ENCODE data around the gene ZDHHC15.
A peak's percentile ranks its signal among the peaks of the same experiment; 100 is the strongest.
"Not testable (repeated sequence)": the region's sequence is repeated elsewhere in the genome, so short reads cannot be mapped to it uniquely, and the experiment has no call there.

The ZDHHC15 gene, protein sequence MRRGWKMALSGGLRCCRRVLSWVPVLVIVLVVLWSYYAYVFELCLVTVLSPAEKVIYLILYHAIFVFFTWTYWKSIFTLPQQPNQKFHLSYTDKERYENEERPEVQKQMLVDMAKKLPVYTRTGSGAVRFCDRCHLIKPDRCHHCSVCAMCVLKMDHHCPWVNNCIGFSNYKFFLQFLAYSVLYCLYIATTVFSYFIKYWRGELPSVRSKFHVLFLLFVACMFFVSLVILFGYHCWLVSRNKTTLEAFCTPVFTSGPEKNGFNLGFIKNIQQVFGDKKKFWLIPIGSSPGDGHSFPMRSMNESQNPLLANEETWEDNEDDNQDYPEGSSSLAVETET

DNA sequence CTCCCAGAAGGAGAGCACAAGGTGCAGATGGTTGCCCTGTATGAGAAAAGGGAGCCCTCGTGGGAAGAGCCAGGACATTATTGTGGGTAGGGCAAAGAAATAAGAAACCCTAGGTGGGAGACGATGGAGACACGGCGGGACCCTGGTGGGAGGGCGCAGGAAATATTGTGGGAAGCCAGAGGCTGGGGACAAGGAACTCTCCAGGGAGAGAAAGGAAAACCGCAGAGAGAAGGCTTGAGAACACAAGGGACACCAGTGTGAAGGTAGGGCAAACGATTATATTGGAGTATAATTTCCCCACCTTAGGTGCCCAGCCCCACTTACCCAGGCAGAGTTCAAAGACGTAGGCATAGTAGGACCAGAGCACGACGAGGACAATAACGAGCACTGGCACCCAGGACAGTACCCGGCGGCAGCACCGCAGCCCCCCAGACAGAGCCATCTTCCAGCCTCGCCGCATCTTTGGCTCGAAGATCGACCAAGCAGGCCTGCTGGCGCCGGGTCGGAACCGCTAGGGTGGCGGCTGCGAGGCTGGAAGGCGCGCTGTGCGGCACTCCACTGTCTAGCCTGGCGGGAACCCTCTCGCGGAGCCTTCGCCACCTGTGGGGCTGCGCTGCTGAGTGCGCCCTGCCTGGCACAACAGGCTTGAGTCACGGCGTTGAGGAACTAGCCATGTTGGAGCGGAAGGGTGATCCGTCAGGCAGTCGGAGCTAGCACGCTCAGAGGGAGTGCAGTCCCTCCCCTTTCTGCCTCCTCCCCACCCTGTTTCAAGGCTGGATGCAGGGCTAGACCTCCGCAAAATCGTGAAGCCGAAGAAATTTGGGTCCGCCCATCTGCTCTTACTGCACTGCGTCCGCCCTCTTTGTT, at the start of gene ZDHHC15:
Gene ZDHHC15, minus strand, starts transcription at position 473 of the 867 bp plus-strand sequence. Its CDS starts 13 bp downstream, at position 460.
- peak; percentile 40 to 52 for DNase-seq

DNA sequence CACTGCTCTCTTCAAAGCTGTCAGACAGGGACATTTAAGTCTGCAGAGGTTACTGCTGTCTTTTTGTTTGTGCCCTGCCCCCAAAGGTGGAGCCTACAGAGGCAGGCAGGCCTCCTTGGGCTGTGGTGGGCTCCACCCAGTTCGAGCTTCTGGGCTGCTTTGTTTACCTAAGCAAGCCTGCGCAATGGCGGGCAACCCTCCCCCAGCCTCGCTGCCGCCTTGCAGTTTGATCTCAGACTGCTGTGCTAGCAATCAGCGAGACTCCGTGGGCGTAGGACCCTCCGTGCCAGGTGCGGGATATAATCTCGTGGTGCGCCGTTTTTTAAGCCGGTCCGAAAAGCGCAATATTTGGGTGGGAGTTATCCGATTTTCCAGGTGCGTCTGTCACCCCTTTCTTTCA, 37.7 kb upstream of the ZDHHC15 start:
- not testable (repeated sequence) for DNase-seq

DNA sequence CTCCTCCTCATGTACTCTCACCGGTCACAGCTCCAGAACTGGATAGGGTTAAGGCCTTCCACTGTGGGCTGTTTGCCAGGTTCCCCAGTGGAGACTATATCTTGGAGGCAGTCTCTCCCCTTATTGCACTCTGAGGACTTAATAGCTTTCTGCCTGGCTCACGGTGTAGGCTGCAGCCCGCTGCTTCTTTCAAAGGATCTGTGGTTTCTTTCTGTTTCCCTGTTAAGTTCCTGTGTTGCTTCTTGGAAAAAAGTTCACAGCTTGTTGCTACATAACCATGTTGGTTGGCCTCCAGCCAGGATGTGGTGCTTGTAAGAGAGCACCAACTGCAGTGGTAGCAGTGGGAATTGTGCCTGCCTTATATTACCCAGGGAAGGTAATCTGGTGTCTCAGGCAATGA, 24.9 kb upstream of the ZDHHC15 start:
- no peak for DNase-seq

DNA sequence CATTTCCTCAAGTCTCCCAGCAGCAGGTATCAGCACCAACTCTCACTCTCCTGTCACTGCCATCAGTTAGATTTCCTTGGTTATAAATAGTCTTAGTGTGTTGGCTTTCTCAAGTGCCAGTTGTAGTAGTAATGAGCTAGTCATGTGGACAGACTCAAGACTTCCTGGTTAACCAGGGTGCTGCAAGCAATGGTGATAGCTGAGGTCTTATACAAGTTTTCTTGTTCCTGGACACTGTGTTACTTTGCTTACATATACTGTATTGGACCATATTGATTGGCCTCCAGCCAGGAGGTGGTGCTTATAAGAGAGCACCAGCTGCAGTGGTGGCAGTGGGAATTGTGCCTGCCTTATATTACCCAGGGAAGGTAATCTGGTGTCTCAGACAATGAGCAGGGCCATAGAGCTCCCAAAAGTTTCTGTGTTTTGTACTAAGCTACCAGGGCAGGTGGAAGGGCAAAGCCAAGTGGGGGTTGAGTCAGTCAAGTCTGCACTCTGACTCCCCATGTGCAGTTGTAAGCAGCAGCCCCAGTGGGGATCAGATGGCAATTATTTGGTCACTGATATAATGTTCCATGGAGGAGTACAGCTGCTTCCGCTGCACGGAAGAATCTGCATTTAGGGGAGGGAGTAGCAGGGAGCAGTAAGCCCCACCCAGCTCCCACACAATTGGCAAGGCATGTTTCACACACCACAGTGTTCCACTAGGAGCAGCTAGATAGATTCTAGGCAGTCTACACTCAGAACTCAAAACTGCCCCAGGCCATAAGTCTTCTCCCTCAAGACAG, 24.1 kb upstream of the ZDHHC15 start:
- DNase-seq, result no peak

DNA sequence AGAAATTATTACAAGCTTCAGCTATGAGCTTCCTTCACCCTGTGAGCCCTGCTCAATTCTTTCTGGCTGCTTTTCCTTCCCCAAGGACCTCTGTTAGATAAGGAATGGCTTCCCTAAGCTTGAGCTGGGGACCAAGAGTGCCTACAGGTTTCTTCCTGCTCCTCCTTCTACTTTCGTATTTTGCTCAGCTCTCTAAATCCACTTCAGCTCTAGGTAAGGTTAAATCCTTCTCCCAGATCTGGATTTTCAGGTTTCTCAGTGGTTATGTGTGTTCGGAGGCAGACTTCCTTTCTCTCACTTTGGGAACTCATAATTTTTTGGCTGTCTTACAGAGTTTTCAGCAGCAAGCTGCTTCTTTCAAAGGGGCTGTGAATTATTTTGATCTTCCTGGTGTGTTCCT, 21.9 kb upstream of the ZDHHC15 start:
- no peak for DNase-seq

DNA sequence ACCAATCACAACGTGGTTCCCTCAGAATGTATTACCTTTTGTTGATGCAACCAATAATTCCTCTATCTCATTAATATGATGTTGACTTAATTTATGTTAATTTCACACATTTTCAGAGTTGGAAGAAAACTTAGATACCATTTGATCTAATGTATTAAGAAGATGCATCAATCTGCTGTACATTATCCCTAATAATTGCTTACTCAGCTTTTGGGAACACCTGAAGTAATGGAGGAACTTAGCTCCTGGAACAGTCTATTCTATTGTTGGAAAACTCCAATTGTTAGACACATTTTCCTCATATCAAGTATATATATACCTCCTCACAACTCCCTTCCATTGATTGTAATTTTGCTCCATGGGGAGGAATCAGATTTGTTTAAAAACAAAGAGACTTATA, 38.9 kb downstream of the ZDHHC15 start:
- no peak for DNase-seq

DNA sequence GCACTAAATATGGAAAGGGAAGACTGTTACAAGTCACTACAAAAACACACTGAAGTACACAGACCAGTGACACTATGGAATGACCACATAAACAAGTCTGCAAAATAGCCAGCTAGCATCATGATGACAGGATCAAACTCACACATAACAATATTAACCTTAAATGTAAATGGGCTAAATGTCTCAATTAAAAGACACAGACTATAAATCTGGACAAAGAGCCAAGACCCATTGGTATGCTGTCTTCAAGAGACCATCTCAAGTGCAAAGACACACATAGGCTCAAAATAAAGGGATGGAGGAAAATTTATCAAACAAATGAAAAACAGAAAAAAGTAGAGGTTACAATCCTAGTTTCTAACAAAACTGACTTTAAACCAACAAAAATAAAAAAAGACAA, 61.1 kb downstream of the ZDHHC15 start:
- not testable (repeated sequence) for DNase-seq

DNA sequence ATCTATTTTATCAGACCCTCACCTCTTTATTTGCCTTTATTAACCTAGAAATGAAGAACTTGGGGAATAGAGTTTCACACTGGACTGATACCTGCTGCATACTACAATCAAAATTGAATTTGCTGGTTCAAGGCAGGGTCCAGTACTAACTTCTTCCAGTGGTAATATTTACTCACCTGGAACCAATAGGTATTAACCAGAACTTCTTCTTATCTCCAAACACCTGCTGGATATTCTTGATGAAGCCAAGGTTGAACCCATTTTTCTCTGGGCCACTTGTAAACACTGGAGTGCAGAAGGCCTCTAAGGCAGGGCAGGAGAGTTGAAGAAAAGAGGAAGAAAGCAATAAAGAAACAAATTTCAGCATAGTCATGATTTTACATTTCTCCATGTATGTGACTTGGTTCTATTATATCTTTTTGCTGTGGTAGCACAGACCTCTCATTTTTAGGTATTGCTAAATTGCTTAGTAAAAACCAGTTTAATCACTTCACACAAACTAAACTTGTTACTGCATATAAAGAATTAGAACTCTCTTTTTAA, 101.1 kb downstream of the ZDHHC15 start:
- no peak for DNase-seq

DNA sequence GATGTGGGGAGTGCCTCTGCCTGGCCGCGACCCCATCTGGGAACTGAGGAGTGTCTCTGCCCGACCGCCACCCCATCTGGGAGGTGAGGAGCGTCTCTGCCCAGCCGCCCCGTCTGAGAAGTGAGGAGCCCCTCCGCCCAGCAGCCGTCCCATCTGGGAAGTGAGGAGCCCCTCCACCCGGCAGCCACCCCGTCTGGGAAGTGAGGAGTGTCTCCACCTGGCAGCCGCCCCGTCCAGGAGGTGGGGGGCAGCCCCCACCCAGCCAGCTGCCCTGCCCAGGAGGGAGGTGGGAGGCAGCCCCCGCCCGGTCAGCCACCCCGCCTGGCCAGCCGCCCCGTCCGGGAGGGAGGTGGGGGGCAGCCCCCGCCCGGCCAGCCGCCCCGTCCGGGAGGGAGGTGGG, 115.7 kb downstream of the ZDHHC15 start:
- not testable (repeated sequence) for DNase-seq

DNA sequence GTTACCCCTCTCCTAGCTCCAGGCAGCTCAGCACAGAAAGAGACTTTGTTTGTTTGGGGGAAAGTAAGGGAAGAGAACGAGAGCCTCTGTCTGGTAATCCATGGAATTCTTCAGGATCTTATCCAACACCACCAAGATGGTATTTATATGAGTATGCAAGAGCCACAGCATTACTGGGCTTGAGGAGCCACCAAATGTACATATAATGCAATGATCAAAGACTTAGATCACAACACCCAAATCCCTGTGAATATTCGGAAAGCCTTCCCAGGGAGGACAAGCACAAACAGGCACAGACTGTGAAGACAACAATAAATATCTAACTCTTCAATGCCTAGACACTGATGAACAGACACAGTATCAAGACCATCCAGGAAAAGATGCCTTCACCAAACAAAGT, 132.4 kb downstream of the ZDHHC15 start:
- DNase-seq, result no peak

DNA sequence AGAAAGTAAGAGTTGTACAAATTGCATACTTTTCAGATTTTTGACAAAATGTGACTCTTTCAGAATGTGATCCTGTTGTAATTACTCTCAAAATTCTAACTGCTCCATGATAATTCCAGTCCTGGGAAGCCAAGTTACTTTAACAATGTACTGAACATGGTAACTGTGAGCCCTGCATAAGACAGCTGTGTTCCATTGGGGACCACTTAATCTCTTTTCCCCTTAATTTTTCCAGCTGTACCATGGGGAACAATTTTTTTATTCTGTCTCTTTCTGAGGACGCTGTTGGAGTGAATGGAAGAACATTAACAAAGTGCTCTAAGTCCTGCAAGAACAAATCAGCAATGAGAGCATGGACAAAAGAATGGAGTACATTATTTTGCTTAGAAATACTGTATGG, 153.1 kb downstream of the ZDHHC15 start:
- no peak for DNase-seq

DNA sequence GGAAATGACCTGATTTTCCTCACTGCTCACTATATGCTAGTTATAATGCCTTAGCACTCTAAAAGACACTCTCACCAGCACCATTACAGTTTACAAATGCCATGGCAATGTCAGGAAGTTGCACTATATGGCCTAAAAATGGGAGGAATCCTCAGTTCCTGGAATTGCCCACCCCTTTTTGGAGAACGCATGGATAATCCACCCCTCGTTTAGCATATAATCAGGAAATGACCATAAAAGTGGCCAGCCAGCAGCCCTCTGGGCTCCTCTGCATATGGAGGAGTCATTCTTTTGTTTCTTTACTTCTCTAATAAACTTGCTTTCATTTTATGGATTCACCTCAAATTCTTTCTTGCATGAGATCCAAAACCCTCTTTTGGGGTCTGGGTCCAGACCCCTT, 156.0 kb downstream of the ZDHHC15 start:
- no peak for DNase-seq

DNA sequence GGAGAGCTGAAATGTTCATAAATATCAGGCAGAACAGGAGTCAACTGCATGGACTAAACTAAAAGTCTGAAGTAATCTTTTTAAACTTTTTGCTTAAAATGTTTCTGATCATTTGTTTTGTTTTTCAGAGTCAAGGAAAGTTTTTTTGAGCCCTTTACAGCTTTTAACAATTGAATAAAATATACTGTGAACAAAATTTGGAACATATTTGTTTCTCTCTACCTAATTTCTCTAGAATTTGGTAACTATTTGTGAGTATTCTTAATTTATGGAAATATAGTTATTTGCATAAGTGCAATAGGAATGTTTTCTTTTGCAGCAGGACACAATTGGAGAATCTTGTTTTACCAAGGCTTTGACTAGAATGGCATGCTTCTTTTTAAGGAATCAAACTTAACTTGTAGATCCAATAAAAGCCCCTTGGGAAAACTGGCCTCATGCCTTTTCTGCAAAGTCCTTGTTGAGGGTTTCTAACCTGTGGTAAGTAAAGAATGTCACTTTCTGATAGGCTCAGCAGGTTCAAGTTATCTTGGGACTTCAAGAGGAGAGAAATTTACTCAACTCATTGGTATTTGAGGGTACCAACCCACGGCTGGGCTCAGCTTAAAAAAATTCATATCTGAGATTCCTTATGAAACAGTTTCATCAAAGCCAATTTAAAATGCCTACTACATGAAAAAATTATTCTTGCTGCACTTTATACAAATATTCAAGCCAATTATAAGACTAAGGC, 157.4 kb downstream of the ZDHHC15 start:
- DNase-seq, result no peak

DNA sequence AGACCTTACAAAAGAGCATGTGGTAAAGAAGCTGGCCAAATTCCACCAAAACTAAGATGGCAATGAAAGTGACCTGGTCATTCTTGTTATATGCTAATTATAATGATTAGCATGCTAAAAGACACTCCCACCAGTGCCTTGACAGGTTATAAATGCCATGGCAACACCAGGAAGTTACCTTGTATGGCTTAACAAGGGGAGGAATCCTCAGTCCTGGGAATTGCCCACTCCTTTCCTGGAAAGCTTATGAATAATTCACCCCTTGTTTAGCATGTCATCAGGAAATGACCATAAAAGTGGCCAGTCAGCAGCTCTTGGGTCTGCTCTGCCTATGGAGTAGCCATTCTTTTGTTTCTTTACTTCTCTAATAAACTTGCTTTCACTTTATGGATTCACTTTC, 161.0 kb downstream of the ZDHHC15 start:
- no peak for DNase-seq

DNA sequence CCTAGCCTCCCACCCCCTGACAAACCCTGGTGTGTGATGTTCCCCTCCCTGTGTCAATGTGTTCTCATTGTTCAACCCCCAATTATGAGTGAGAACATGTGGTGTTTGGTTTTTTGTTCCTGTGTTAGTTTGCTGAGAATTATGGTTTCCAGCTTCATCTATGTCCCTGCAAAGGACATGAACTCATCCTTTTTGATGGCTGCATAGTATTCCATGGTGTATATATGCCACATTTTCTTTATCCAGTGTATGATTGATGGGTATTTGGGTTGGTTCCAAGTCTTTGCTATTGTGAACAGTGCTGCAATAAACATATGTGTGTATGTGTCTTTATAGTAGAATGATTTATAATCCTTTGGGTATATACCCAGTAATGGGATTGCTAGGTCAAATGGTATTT, 174.2 kb downstream of the ZDHHC15 start:
- not testable (repeated sequence) for DNase-seq

DNA sequence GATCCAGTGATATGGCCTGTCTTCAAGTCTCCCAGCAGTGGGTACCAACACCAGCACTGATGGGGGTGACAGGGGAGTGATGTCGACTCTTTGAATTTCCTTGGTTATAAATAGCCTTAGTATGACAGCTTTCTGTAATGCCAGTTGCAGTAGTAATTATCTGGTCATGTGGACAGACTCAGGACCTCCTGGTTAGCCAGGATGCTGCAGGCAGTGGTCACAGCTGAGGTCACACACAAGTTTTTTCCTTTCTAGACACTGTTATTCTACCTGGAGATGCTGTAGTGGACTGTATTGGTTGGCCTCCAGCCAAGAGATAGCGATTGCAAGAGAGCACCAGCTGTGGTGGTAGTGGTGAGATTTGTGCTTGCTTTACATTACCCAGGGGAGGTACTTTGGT, 185.3 kb downstream of the ZDHHC15 start:
- DNase-seq, result no peak

DNA sequence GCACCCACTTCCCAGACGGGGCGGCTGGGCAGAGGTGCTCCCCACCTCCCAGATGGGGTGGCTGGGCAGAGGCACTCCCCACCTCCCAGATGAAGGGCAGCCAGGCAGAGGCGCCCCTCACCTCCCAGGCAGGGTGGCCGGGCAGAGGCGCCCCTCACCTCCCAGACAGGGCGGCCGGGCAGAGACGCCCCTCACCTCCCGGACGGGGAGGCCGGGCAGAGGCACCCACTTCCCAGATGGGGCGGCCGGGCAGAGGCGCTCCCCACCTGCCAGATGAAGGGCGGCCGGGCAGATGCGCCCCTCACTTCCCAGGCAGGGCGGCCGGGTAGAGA, 187.7 kb downstream of the ZDHHC15 start:
- no peak for DNase-seq

DNA sequence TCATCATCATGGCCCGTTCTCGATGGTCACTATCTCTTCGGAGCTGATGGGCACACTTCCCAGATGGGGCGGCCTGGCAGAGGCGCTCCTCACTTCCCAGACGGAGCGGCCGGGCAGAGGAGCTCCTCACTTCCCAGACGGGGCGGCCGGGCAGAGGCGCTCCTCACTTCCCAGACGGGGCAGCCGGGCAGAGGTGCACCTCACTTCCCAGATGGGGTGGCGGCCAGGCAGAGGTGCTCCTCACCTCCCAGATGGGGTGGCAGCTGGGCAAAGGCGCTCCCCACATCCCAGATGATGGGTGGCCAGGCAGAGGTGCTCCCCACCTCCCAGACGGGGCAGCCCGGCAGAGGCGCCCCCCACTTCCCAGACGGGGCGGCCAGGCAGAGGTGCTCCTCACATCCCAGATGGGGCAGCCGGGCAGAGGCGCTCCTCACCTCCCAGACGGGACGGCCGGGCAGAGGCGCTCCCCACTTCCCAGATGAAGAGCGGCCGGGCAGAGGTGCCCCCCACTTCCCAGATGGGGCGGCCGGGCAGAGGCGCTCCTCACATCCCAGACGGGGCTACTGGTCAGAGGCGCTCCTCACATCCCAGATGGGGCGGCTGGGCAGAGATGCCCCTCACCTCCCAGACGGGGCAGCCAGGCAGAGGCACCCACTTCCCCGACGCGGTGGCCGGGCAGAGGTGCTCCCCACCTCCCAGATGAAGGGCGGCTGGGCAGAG, 188.3 kb downstream of the ZDHHC15 start:
- not testable (repeated sequence) for DNase-seq

DNA sequence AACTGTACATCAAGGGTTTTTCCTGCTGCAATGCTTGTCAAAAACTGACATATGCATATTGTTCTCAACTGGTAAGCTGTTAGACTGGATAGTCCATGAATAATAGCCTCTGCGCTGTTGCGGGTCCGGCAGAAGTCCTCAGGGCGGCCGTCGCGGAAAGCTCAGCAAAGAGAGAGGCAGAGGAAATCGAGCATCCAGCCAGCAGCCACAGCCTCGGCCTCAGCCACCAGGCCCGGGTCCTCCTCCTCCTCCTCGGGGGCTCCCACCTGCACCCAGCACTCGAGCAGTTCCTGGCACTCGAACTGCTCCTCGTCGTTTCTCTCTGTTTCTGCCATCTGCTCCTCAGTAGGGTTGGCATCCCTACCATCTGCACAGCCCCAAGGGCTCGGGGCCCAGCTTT, 195.2 kb downstream of the ZDHHC15 start:
- no peak for DNase-seq
